Ishikawa (cell line): ENCODE measurements around the gene TCFL5.

Source experiments
- CREB1 ChIP-seq: IDR thresholded peaks from 2 replicates; pipeline ENCODE4 v1.6.1; 2012; ENCODE audit warnings: low read depth
- EGR1 ChIP-seq: IDR thresholded peaks from 2 replicates; pipeline ENCODE4 v1.6.1; 2012
- EP300 ChIP-seq: IDR thresholded peaks from 2 replicates; pipeline ENCODE4 v1.6.1; 2012; ENCODE audit warnings: borderline replicate concordance
- RAD21 ChIP-seq: IDR thresholded peaks from 2 replicates; pipeline ENCODE4 v1.6.1; 2012; ENCODE audit warnings: low read depth
- TAF1 ChIP-seq: IDR thresholded peaks from 2 replicates; pipeline ENCODE4 v1.6.1; 2012; ENCODE audit warnings: low read depth, mild to moderate bottlenecking
- YY1 ChIP-seq: IDR thresholded peaks from 2 replicates; pipeline ENCODE4 v1.6.1; 2012; ENCODE audit warnings: low read depth
- ZBTB7A ChIP-seq: IDR thresholded peaks from 2 replicates; pipeline ENCODE4 v1.6.1; 2012; ENCODE audit warnings: low read depth
- TF ChIP-seq, protein P1 (sequence below): IDR thresholded peaks from 2 replicates; pipeline ENCODE4 v1.6.1; 2012; ENCODE audit warnings: low read depth, mild to moderate bottlenecking
- TF ChIP-seq, protein P2 (sequence below): IDR thresholded peaks from 2 replicates; pipeline ENCODE4 v1.6.1; 2012
- TF ChIP-seq, protein P3 (sequence below): IDR thresholded peaks from 2 replicates; pipeline ENCODE4 v1.6.1; 2012

DNA sequence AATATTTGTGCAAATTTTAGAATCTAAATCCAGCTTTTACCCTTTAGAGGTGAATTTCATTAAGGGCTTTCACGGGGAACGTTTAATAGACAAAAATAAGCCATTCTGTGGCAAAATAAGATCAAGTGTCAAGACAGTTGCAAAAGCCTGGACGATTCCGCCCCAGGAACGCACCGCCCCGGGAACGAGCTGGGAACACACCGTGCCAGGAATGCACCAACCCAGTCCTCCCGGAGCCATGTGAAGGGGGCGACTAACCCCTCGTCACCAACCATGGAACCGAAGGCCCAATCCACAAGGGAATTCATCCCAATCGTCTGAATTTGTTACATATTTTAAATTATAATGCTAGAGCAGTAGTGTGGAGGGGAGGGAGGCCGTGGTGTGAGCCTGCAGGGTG is 20.8 kb upstream of the TCFL5 start:
- TF ChIP-seq CREB1: no peak
- no peak for TF ChIP-seq TAF1
- TF ChIP-seq, protein P1, sequence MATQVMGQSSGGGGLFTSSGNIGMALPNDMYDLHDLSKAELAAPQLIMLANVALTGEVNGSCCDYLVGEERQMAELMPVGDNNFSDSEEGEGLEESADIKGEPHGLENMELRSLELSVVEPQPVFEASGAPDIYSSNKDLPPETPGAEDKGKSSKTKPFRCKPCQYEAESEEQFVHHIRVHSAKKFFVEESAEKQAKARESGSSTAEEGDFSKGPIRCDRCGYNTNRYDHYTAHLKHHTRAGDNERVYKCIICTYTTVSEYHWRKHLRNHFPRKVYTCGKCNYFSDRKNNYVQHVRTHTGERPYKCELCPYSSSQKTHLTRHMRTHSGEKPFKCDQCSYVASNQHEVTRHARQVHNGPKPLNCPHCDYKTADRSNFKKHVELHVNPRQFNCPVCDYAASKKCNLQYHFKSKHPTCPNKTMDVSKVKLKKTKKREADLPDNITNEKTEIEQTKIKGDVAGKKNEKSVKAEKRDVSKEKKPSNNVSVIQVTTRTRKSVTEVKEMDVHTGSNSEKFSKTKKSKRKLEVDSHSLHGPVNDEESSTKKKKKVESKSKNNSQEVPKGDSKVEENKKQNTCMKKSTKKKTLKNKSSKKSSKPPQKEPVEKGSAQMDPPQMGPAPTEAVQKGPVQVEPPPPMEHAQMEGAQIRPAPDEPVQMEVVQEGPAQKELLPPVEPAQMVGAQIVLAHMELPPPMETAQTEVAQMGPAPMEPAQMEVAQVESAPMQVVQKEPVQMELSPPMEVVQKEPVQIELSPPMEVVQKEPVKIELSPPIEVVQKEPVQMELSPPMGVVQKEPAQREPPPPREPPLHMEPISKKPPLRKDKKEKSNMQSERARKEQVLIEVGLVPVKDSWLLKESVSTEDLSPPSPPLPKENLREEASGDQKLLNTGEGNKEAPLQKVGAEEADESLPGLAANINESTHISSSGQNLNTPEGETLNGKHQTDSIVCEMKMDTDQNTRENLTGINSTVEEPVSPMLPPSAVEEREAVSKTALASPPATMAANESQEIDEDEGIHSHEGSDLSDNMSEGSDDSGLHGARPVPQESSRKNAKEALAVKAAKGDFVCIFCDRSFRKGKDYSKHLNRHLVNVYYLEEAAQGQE: no peak
- TF ChIP-seq YY1: no peak
- no peak for TF ChIP-seq RAD21
- TF ChIP-seq, protein P2, sequence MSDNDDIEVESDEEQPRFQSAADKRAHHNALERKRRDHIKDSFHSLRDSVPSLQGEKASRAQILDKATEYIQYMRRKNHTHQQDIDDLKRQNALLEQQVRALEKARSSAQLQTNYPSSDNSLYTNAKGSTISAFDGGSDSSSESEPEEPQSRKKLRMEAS: no peak
- TF ChIP-seq EGR1: no peak
- no peak for TF ChIP-seq EP300
- TF ChIP-seq ZBTB7A: no peak
- TF ChIP-seq, protein P3, sequence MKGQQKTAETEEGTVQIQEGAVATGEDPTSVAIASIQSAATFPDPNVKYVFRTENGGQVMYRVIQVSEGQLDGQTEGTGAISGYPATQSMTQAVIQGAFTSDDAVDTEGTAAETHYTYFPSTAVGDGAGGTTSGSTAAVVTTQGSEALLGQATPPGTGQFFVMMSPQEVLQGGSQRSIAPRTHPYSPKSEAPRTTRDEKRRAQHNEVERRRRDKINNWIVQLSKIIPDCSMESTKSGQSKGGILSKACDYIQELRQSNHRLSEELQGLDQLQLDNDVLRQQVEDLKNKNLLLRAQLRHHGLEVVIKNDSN: no peak
